Myocyte (in vitro differentiated cells): ENCODE measurements around the gene GNG2. TPM values are rescaled to one million over a fixed set of nuclear protein-coding genes. Genes with fewer than 3 reads are reported as not detected.

Experiments
- DNase-seq: peaks from one replicate; pipeline ENCODE4 v3.0.0-alpha.2; 2012; ENCODE audit warnings: low read depth
- total RNA-seq: library from RNA; depleted of rRNA; stranded (reverse); fragments of >200 nt; gene quantifications from 2 replicates; pipeline ENCODE4 v1.2.3, GENCODE V29; 2014

GNG2 gene
- total RNA-seq, 1 donor from 2014 or later = 14.6 TPM

- DNase-seq = no peak
Measured at GRCh38 chr14:52015411-52016030, 155.1 kb downstream of the GNG2 start.

- no peak for DNase-seq
Measured at GRCh38 chr14:52018252-52018651, 157.8 kb downstream of the GNG2 start.

GRCh38 chr14:52018970-52019369 lies 158.6 kb downstream of the GNG2 start:
- DNase-seq = no peak

Other genes with a start within 250 kb of the GNG2 start
- 96.5 and 169 TPM in 2 replicates for gene FRMD6, start 208.7 kb upstream of the GNG2 start, total RNA-seq
- gene RTRAF, start 128.9 kb downstream of the GNG2 start, total RNA-seq = 69.0 and 102 TPM in 2 replicates
- 29.7 and 50.9 TPM in 2 replicates for gene NID2, start 208.4 kb downstream of the GNG2 start, total RNA-seq